ENCODE measurements around the gene DNMBP.

- TF ChIP-seq CTCF (IDR thresholded peaks at IDR 0.05), result no peak
- no peak for TF ChIP-seq POLR2A (IDR thresholded peaks at IDR 0.05)
These were observed 154.2 kb downstream of the DNMBP start for GRCh38 chr10:99855479-99856071.
